Measurements from ENCODE around the gene TMED10. TPM values are rescaled to one million over a fixed set of nuclear protein-coding genes. Genes with fewer than 3 reads are reported as not detected.

Gene TMED10
- total and polyA plus RNA-seq, 2 donors (not counting 3 experiments of a cell fraction or from before 2014, with no cell fraction given): 338 to 342 TPM

- TF ChIP-seq FOS (IDR thresholded peaks at IDR 0.05; ENCODE audit: borderline replicate concordance, insufficient read depth, low read length): no peak
- TF ChIP-seq, protein P1, sequence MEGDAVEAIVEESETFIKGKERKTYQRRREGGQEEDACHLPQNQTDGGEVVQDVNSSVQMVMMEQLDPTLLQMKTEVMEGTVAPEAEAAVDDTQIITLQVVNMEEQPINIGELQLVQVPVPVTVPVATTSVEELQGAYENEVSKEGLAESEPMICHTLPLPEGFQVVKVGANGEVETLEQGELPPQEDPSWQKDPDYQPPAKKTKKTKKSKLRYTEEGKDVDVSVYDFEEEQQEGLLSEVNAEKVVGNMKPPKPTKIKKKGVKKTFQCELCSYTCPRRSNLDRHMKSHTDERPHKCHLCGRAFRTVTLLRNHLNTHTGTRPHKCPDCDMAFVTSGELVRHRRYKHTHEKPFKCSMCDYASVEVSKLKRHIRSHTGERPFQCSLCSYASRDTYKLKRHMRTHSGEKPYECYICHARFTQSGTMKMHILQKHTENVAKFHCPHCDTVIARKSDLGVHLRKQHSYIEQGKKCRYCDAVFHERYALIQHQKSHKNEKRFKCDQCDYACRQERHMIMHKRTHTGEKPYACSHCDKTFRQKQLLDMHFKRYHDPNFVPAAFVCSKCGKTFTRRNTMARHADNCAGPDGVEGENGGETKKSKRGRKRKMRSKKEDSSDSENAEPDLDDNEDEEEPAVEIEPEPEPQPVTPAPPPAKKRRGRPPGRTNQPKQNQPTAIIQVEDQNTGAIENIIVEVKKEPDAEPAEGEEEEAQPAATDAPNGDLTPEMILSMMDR (IDR thresholded peaks at IDR 0.05; ENCODE audit: extremely low read depth in 1 of 2, insufficient read depth in 1 of 2, low read depth in 1 of 2, low read length in 2 of 2): no peak
- TF ChIP-seq JUN (IDR thresholded peaks at IDR 0.05; ENCODE audit: borderline replicate concordance, insufficient read depth, insufficient read length, low read depth): no peak
- no peak for TF ChIP-seq MYC (IDR thresholded peaks at IDR 0.05; ENCODE audit: low read depth, low read length)
- TF ChIP-seq MAX (IDR thresholded peaks at IDR 0.05; ENCODE audit: insufficient read depth, insufficient read length): no peak
- TF ChIP-seq GATA2 (IDR thresholded peaks at IDR 0.05; ENCODE audit: insufficient read depth, insufficient read length, low read depth, low read length): no peak
- TF ChIP-seq POLR2A (IDR thresholded peaks at IDR 0.05; ENCODE audit: low read depth, low read length): no peak
- TF ChIP-seq EZH2 (IDR thresholded peaks at IDR 0.05; ENCODE audit: borderline replicate concordance, low read depth, low read length, severe bottlenecking): no peak
- TF ChIP-seq POLR2AphosphoS5 (IDR thresholded peaks at IDR 0.05; ENCODE audit: insufficient read depth, low read depth, low read length): no peak
- CTCF ChIA-PET: interaction anchor here (0.7 kb wide), 1 partner anchor 232 kb away, joined by 3 read pairs; no protein-coding TSS in a partner anchor
- intact Hi-C loops (cut with micrococcal nuclease): no loop called here
Measured at GRCh38 chr14:75092698-75093097, 83.7 kb downstream of the TMED10 start.

More at GRCh38 chr14:75092698-75093097, 83.7 kb downstream of the TMED10 start:
- dilution Hi-C loops (cut with MboI; ENCODE audit: extremely low pct_ligation_motif_present, low sequenced_read_pairs): no loop called here
- POLR2A ChIA-PET: interaction anchor here (0.7 kb wide), 1 partner anchor 175 kb away, joined by 3 read pairs; no protein-coding TSS in a partner anchor
- Histone ChIP-seq H3K27ac (ENCODE audit: insufficient read depth, low read depth, low read length) (no peak overlapping the region), H4K20me1 (replicated peaks; ENCODE audit: control insufficient read depth, extremely low read depth, insufficient read depth, low read length) (no peaks in the 10 kb centered on the region), H3K36me3 (ENCODE audit: control insufficient read depth in 2 of 2, extremely low read depth in 1 of 2, insufficient read depth in 2 of 2, low read length in 2 of 2) (peaks cover 11 to 12% of the 10 kb centered on the region in 2 experiments), H3K79me2 (ENCODE audit: control insufficient read depth, insufficient read depth, low read length) (no peaks in the 10 kb centered on the region), H3K4me3 (replicated peaks in 1 of 3; ENCODE audit: insufficient read depth in 1 of 3, low read depth in 1 of 3, low read length in 3 of 3) (no peak overlapping the region), H3K9me3 (replicated peaks; ENCODE audit: control insufficient read depth, insufficient read depth, low read length) (no peaks in the 10 kb centered on the region), H3K4me2 (ENCODE audit: insufficient read depth, low read length) (no peak overlapping the region), H3K9me1 (replicated peaks; ENCODE audit: control insufficient read depth, extremely low read depth, insufficient read depth, low read length) (no peaks in the 10 kb centered on the region), H3K27me3 (ENCODE audit: control insufficient read depth in 2 of 2, insufficient read depth in 2 of 2, low read length in 2 of 2) (no peaks in the 10 kb centered on the region), H3K9ac (replicated peaks; ENCODE audit: extremely low read depth, insufficient read depth, low read length) (no peak overlapping the region), H3K4me1 (ENCODE audit: control insufficient read depth, extremely low read depth, insufficient read depth, low read length) (peaks cover 4% of the 10 kb centered on the region), H2AFZ (ENCODE audit: low read depth, low read length) (no peak overlapping the region)
- FAIRE-seq (no peak), DNase-seq (ENCODE audit: low read depth, low spot score) (no peak)
- no TSS peak for BruUV-seq (replicated peaks)
